HL-60 (cell line): ENCODE results near the gene CNIH3.

Experiments used
- DNase-seq, 2 experiments: peaks; one replicate each; pipeline ENCODE4 v3.0.0-alpha.2; 2010 to 2020; ENCODE audit warnings: low read depth in 1 of 2, low spot score in 1 of 2
- H3K27ac ChIP-seq: fragments of 250-450 bp; sonication (Bioruptor Pico); replicated peaks from 2 replicates; pipeline ENCODE4 v1.5.1; 2020; ENCODE audit warnings: mild to moderate bottlenecking, moderate library complexity
- H3K27me3 ChIP-seq: fragments of 250-450 bp; sonication (Bioruptor Pico); 2 replicates; pipeline ENCODE4 v1.5.1; 2021; ENCODE audit warnings: mild to moderate bottlenecking, moderate library complexity; ENCODE audit not compliant: insufficient read depth, poor library complexity, severe bottlenecking
- H3K4me3 ChIP-seq: replicated peaks from 2 replicates; pipeline ENCODE4 v1.5.1; 2011; ENCODE audit warnings: mild to moderate bottlenecking, control low read depth, low read length; ENCODE audit not compliant: insufficient read depth
- CTCF ChIP-seq: IDR thresholded peaks from one replicate; pipeline ENCODE4 v1.5.1; 2011; ENCODE audit warnings: low read length, control low read depth, inconsistent platforms; ENCODE audit not compliant: insufficient read depth
- GABPA ChIP-seq: IDR thresholded peaks from 2 replicates; pipeline ENCODE4 v1.6.1; 2012; ENCODE audit warnings: low read depth
- POLR2AphosphoS5 ChIP-seq: IDR thresholded peaks from 2 replicates; pipeline ENCODE4 v1.6.1; 2012; ENCODE audit warnings: low read depth
- REST ChIP-seq: IDR thresholded peaks from 2 replicates; pipeline ENCODE4 v1.6.1; 2012; ENCODE audit warnings: low read depth; ENCODE audit not compliant: insufficient replicate concordance
- SPI1 ChIP-seq: IDR thresholded peaks from 2 replicates; pipeline ENCODE4 v1.6.1; 2012; ENCODE audit warnings: low read depth, mild to moderate bottlenecking, borderline replicate concordance

Gene CNIH3

GRCh38 chr1:224757508-224757907 is 141.4 kb downstream of the CNIH3 start:
- H3K27me3 ChIP-seq, result no peaks in the 10 kb centered on the region
- no peak overlapping the region for H3K27ac ChIP-seq
- no peak for DNase-seq
- H3K4me3 ChIP-seq, result no peak overlapping the region
- no peak for TF ChIP-seq CTCF
- TF ChIP-seq POLR2AphosphoS5, result no peak
- no peak for TF ChIP-seq SPI1
- TF ChIP-seq GABPA, result no peak
- no peak for TF ChIP-seq REST

- H3K27ac ChIP-seq, result no peak overlapping the region
- DNase-seq, result no peak
- no peak overlapping the region for H3K4me3 ChIP-seq
- TF ChIP-seq SPI1 (no peak), REST (no peak), POLR2AphosphoS5 (no peak), CTCF (no peak), GABPA (no peak)
- no peaks in the 10 kb centered on the region for H3K27me3 ChIP-seq
Observed at GRCh38 chr1:224759135-224759534, 143.0 kb downstream of the CNIH3 start.

- DNase-seq, result no peak
- TF ChIP-seq POLR2AphosphoS5, result no peak
- TF ChIP-seq CTCF, result no peak
- TF ChIP-seq REST, result no peak
- no peak for TF ChIP-seq GABPA
- TF ChIP-seq SPI1, result no peak
- Histone ChIP-seq H3K27ac (no peak overlapping the region), H3K27me3 (no peaks in the 10 kb centered on the region), H3K4me3 (no peak overlapping the region)
Observed at GRCh38 chr1:224759681-224760091, 143.6 kb downstream of the CNIH3 start.
